Measurements from ENCODE around the gene NADSYN1.
"Not testable (repeated sequence)": the region's sequence is repeated elsewhere in the genome, so short reads cannot be mapped to it uniquely, and the experiment has no call there.

DNA sequence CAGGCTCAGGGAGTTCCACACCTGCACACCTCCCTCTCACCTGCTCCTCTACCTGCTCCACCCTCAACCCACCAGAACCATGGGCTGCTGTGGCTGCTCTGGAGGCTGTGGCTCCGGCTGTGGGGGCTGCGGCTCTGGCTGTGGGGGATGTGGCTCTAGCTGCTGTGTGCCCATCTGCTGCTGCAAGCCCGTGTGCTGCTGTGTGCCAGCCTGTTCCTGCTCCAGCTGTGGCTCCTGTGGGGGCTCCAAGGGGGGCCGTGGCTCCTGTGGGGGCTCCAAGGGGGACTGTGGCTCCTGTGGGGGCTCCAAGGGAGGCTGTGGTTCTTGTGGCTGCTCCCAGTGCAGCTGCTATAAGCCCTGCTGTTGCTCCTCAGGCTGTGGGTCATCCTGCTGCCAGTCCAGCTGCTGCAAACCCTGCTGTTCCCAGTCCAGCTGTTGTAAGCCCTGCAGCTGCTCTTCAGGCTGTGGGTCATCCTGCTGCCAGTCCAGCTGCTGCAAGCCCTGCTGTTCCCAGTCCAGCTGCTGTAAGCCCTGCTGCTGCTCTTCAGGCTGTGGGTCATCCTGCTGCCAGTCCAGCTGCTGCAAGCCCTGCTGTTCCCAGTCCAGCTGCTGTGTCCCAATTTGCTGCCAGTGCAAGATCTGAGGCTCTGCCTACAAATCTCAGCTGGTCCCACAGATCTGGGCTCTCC is 85.1 kb downstream of the NADSYN1 start, which contains the start of gene KRTAP5-8:
- TF ChIP-seq POLR2AphosphoS5 (IDR thresholded peaks at IDR 0.05) = not testable (repeated sequence)
- TF ChIP-seq, protein P1, sequence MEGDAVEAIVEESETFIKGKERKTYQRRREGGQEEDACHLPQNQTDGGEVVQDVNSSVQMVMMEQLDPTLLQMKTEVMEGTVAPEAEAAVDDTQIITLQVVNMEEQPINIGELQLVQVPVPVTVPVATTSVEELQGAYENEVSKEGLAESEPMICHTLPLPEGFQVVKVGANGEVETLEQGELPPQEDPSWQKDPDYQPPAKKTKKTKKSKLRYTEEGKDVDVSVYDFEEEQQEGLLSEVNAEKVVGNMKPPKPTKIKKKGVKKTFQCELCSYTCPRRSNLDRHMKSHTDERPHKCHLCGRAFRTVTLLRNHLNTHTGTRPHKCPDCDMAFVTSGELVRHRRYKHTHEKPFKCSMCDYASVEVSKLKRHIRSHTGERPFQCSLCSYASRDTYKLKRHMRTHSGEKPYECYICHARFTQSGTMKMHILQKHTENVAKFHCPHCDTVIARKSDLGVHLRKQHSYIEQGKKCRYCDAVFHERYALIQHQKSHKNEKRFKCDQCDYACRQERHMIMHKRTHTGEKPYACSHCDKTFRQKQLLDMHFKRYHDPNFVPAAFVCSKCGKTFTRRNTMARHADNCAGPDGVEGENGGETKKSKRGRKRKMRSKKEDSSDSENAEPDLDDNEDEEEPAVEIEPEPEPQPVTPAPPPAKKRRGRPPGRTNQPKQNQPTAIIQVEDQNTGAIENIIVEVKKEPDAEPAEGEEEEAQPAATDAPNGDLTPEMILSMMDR (IDR thresholded peaks at IDR 0.05) = not testable (repeated sequence)

Data from transverse colon (tissue), 4 donors.